Kasumi-1 (cell line): Measurements from ENCODE around the gene EMP1.

Source experiments
- DNase-seq, 2 experiments: peaks; one replicate each; lab custom pipeline; 2025; lab: John Stamatoyannopoulos, UW

EMP1 gene

GRCh38 chr12:13197526-13198143 is 1.1 kb downstream of the EMP1 start:
- DNase-seq, result peak in 1 of 2 experiments; percentile 6

DNA sequence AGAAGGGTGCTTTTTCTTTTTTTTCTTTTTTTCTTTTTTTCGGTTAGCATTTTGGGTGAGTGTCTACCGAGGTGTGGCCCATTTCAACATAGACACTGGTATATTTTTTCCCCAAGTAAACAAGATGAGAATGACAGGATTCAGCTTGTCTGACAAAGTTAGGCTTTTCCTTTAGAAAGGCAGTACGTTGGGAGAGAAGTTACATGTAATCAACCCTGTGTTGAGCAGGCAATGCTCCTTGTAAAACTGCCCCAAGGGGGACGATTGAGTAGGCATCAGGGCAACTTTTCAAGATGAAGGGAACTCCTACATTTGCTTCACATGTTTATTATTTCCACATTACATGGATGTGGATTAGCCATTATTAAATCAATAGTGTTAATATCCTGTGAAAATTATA is 1.7 kb downstream of the EMP1 start:
- DNase-seq, result no peak

- no peak for DNase-seq
Observed at GRCh38 chr12:13198876-13199275, 2.4 kb downstream of the EMP1 start.

DNA sequence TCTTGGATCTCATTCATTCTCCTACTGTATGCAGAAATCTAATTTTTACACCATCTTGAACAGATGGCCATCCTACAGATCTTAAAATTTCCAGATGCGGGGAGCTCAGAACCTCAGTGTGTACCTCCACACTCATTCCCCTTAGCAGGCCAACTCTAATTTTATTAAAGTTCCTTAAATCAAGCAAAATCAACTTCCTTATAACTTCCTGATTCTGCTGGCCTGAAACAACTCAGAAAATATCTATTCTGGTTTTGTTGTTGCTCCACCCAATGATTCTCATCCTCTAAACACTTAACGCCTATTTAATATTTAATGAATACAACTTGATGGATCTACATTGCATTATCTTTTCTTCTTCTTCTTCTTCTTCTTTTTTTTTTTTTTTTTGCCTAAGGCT is 3.1 kb downstream of the EMP1 start:
- no peak for DNase-seq

GRCh38 chr12:13200841-13201240 is 4.3 kb downstream of the EMP1 start:
- DNase-seq, result no peak

- DNase-seq, result no peak
Observed at GRCh38 chr12:13203034-13203922, 6.8 kb downstream of the EMP1 start.

DNA sequence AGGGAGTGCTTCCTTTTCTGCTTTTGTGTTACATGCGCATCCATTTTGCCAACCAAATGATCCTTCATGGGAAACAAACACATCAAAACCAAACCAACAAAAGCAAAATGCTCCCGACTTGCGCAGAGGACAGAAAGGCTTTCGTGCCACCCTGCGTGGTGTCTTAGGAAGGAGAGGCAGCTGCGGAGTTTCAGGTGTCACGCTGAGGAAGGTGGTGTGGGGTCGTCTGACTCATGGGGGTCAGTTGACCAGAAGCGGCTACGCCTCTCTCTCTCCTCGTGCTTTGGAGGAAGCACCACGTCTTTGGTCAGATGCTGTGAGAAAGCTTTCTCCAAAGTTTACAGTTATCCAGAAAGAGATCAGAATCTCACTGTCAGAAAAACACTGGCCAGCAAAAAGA is 7.9 kb downstream of the EMP1 start:
- DNase-seq, result no peak

DNA sequence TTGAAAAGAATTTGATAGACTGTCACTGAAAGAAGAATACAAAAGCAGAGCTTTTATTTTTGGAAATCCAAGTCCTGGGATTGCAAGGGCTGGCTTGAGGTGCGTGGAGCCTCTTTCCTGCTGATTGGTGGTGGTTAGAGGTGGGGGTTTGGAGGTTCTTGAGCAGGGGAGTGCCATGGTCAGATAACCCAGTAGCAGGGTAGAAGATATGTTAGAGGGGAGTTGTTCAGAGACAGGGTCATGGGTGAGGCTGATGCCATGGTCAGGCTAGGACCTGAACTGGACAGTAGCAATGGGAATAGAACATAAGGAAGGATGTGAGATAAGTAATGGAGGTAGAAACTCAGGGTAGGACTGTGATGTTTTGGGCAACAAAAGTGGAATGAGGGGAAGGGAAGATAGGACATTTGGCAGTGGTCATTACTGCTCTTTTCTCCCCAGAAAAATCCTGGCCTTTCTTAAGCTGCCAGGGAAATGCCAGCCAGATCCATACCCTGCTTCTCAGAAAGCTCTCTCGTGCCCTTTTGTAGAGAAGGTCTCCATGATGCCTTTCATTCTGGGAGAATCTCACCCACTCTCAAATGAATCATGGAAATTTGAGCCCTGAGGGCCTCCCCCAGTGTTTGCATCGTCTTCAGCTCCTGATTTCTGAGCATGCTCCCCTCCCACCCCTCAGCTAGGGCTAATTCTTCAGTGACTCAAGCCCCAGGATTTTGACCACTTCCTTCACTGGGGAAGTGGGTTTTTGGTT is 9.5 kb downstream of the EMP1 start:
- peak; percentile 7 to 28 for DNase-seq

DNA sequence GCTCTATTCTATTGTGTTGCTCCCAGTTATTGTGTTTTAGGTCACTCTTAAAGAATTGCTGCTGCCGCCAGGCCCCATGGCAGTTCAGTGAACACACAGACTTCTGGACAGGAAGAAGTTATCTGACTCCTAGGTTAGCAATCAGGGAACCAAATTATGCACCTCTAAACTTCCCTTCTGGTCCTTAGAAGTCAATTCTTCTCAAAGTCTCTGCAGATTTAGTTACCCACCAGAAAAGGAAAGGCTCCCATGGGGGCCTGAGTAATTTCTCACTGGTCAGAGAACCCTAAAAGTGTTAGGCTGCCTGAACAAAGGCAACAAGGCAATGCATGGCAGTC is 10.0 kb downstream of the EMP1 start:
- no peak for DNase-seq

DNA sequence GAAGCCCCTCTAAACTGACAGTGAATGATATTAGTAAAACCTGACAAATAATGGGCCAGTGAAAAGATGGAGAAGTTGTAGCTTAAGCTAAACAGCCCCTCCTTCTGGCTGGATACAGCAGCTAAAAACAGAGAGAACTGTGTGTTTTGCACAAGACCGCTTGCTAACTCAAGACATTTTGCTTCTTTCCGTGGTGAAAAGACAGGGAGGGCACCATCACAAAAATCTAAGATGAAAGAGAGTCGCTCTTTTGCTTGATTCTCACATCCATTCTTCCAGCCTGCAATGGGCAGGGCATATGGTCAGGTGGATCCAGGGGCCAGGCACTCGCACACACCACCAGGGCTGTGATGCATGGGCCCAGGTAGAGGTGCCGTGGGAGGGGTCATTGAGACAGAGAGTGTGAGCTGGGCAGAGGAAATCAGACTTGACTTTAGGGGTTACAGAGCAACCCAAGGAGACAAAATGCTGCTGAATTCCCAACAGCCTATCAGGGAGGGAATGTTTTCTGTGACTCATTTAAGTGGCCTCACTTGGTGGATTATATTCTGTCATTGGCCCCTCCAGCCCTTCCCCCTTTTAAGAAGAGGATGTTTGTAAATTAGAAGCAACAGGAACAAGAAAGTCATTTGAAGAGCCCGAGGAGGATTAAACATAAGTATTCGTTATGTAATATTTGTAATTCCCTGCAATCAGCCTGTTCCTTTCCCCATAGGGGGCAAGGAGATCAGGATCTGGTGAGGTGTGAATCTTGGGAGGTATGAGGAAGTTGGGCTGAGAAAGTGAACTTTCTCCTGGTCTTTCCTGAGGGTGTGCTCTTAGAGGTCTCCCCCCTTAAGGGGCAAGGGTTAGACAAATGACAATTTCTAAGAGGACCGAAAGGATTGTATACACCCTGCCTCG is 12.3 kb downstream of the EMP1 start:
- DNase-seq, result peak; percentile 32 to 55

GRCh38 chr12:13209436-13210235 is 13.1 kb downstream of the EMP1 start:
- no peak for DNase-seq

DNA sequence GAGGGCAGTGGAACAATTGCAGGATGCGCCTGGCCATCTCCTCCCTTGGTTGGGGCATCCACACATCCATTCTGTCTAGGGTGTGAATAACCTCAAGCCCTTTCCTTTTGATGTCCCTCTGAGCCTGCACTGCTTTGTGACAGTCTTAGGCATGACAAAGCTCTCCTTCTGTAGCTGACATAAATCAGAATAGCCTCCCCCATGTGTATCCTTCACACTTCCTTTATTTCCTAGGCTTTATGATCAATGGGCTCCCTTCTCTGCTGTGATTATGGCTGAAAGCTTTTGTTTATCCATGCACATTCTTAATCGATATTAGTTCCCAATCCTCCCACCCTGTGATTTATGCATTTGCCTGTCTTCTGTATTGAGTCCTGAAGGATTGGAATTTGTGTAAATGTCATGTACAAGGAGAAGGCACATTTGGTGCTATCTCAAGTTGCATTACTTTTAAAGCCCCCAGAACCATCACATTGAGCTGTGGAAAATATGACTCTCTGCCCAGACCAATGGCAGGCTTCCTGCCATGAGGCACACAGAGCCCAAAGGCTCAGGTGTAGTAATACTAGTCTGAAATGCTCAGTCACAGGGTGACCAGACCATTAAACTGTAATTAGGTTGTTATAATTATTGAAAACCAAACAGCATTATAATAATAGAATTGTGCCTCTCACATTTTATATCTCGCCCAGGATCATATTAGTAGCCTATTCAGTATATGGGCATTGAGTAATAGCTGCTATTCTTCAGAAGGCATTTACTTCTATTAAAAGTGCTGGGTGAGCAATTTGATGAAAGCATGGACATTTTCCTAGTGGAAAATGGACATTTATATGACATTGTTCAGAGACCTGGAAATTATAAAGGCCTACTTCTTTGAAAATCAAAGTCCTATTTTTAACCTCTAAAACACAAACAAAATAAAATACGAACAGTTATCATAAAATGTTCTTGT is 14.0 kb downstream of the EMP1 start:
- no peak for DNase-seq

GRCh38 chr12:13211191-13211858 is 14.8 kb downstream of the EMP1 start:
- no peak for DNase-seq

DNA sequence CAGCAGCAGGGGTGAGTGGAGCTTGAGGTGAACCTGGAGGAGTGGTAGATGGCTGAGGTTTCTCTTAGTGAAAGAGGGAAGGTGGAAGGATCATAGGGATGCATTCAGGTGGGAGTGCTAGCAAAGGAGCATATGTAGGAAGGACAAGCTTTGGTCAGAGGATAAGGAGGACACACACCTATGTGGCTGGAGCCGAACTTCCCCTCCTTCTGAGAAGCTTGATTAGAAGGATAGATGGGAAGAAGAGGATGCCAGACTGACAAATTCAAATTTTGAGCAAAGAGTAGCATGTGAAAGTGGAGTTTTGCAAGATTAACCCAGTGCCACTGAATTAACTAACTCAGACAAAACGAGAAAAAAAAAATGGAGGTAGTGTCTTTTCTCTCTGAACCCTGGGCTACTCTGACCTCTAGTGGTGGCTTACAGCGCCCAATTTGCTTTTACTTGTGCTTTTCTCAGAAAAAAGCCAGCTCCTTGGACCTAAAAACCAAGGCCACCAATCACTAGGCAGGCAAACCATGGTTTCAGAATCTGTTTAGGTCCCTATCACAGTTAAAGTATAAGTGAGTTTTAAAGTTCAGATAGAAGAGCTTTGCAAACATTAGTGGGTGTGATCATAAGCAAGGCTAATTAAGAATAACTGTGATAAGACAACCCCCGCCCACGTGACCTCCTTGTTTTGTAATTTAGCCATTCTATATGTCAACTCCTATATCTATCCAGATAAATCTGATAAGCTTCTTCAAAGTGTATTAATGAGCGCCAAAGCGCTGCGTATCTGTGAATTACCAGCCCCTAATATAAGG is 15.5 kb downstream of the EMP1 start:
- peak; percentile 56 to 58 for DNase-seq

DNA sequence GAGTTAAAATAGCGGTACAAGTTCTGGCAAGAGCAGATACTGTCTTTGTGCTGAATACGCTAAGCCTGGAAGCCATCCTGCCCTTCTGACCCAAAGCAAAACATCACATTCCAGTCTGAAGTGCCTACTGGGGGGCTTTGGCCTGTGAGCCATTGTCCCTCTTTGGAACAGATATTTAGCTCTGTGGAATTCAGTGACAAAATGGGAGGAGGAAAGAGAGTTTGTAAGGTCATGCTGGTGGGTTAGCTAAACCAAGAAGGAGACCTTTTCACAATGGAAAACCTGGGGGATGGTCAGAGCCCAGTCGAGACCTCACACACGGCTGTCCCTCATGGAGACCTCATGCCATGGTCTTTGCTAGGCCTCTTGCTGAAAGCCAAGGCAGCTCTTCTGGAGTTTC is 18.5 kb downstream of the EMP1 start:
- DNase-seq, result no peak

DNA sequence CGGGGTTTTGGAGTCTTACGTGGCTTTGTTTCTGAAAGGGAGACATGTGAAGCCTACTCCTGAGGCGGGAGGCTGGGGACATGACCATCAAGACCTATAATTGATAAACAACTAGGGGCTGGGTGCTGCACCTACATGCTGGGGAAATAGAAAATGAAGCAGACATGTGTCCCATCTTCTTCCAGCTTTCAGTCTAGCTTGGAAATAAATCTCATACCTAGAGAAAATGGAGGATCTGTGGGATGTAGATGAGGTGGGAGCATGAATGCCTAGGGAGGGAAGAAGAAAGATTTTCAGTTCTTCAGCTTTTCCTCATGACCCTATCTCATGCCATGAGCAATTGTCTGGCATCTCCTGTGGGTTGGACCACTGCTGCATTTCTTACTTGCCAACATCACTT is 22.1 kb downstream of the EMP1 start:
- no peak for DNase-seq

DNA sequence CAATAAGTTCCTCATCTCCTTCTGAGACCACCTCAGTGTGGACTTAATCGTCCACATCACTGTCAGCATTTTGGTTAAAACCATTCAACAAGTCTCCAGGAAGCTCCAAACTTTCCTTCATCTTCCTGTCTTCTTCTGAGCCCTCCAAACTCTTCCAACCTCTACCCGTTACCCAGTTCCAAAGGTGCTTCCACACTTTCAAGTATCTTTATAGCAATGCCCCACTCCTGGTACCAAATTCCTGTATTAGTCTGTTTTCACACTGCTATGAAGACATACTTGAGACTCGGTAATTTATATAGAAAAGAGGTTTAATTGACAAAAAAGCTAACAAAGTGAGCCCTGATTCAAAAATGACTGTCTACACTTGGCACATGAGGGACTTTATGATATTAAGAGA is 22.8 kb downstream of the EMP1 start:
- no peak for DNase-seq

DNA sequence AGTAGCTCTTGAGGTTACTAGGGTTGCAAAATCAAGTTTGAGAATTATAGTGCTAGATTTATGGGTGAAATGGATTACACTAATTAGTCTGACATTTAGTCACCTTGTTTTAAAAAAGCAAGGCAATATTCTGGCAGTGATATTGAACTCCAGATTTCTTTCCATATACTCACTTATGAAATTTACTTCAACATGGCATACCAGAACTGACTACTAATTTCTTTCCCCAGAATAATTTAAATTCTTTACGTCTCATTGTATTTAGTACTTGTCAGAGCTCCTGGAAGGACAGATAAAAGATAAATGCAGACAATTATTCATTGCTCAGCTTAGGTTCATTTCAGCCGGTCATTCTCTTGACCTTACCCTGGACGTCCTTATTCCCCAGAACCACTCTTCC is 24.3 kb downstream of the EMP1 start:
- DNase-seq, result no peak

GRCh38 chr12:13222076-13222475 is 25.6 kb downstream of the EMP1 start:
- DNase-seq, result no peak
